ENCODE measurements around the gene CRADD. TPM values are rescaled to one million over a fixed set of nuclear protein-coding genes. Genes with fewer than 3 reads are reported as not detected.

CRADD gene
- total RNA-seq, 5 donors from 2014 or later (not counting 1 experiment from before 2014, with no cell fraction given), result 11.2 to 19.3 (median 12.3) TPM

DNA sequence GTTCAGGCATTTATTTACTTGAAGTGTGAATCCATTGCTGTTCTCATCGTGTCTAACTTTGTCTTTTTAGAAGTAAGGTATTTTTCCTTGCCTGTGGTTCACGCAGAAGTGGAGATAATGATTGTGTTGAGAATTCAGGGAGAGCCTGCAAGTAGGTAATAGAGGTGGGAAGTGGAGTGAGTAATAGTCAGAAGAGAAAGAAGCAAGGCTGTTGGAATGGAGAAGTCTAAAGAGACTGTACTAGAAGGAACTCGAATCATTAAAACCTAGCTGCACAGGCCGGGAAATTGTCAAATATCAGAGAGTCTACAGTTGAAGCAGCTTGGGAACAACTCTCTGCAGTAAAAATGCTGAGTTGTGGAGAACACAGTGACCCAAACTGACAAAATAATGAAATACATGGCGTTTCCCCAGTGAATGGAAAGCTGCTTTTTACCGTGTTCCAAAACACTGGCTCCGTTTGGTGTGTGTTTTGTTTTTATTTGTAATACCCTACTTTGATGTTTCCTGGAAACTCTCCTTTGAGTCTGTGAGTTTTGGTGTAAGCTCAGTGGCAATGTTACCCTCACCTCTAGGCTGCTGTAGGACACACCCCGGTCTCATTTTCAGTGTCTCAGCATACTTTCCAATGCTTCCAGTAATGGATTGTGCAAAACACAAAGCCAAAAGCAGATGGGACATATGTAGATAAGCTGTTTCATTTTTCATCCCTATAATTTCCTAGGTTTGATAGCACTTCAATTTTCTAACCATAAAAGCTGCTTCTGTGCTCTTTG is 146.6 kb downstream of the CRADD start:
- H3K4me1 Mint-ChIP-seq, result peaks cover 0 to 5% (median 0%) of the 10 kb centered on the region in 3 donors
- H3K9me3 Mint-ChIP-seq, result no peaks in the 10 kb centered on the region
- no peaks in the 10 kb centered on the region for H3K27me3 ChIP-seq (replicated peaks in 1 of 2; ENCODE audit: control insufficient read depth in 2 of 2, extremely low read depth in 1 of 2, insufficient read depth in 2 of 2, low read length in 1 of 2)
- no peak overlapping the region for H3K4me3 ChIP-seq (ENCODE audit: control insufficient read depth in 1 of 2, extremely low read depth in 1 of 2, low read length in 1 of 2)
- no peaks in the 10 kb centered on the region for H3K27me3 Mint-ChIP-seq
- no peaks in the 10 kb centered on the region for H3K9me3 ChIP-seq
- H3K36me3 ChIP-seq (ENCODE audit: control insufficient read depth in 2 of 2, extremely low read depth in 1 of 2, insufficient read depth in 1 of 2, low read length in 1 of 2), result no peaks in the 10 kb centered on the region
- CTCF ChIA-PET, result interaction anchor here in 1 of 2 donors (0.5 kb wide), 1 partner anchor 154 kb away, joined by 3 read pairs; no protein-coding TSS in a partner anchor
- H3K36me3 Mint-ChIP-seq, result peaks cover 11% of the 10 kb centered on the region
- ATAC-seq (replicated peaks in 1 of 4), result no peak
- H3K4me3 Mint-ChIP-seq, result no peak overlapping the region
- no peaks in the 10 kb centered on the region for H3K4me1 ChIP-seq (ENCODE audit: control insufficient read depth in 1 of 2, extremely low read depth in 1 of 2, insufficient read depth in 2 of 2, low read length in 2 of 2)
- no peak overlapping the region for H3K27ac Mint-ChIP-seq
- 88% methylated on average over 4 of the region's 8 CpGs for WGBS (ENCODE audit: insufficient coverage)
- POLR2A ChIA-PET, result interaction anchor here in 1 of 2 donors (0.6 kb wide), 1 partner anchor 99 kb away, joined by 3 read pairs; no protein-coding TSS in a partner anchor
- H3K27ac ChIP-seq (ENCODE audit: low read length), result no peak overlapping the region
- no peak for DNase-seq

DNA sequence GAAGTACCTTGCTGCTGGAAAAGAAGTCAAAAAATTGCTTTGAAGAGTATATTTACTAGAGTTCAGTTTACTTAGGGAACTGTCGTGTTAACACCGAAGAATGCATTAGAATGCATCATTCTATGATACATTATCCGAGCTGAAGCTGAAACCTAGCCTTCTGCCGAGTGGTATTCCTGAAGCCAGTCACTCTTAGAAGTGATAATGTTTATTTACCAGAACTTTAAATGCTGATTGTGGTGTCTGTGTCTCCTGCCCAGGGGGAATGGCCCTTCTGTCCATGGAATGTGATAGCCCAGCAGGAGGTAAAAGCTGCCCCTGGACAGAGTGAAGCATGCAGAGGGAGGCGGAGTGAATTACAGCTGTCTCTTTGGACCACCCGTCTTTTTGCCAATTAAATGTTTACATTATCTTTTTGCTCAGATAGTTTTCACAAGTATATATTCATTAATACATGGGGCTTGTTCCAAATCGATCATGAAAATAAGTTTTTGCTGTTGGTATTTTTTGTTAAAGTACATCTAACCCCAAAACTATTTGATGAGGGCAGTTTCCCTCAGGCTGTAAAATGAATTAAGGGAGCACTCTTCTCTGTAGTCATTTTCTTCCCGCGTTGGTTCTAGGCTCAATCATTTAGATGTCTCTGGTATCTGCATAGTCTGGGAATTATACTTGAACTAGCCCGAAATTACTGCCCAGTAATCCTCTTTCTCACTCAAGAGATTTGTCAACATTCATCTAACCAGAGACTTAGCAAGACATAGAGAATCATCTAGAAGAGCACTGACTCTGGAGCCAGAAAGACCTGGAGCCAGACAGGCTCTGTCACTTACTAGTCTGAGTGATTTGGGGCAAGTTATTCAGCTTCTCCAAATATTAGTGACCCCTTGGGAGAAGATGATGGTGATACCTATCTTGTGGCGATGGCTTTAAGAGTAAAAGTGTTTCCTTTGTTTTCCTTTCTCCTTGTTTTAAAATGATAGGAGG is 147.6 kb downstream of the CRADD start:
- ATAC-seq (replicated peaks in 1 of 4), result no peak
- H3K27me3 Mint-ChIP-seq, result no peaks in the 10 kb centered on the region
- H3K36me3 Mint-ChIP-seq, result peaks cover 9% of the 10 kb centered on the region
- H3K4me3 Mint-ChIP-seq, result no peak overlapping the region
- H3K36me3 ChIP-seq (ENCODE audit: control insufficient read depth in 2 of 2, extremely low read depth in 1 of 2, insufficient read depth in 1 of 2, low read length in 1 of 2), result no peaks in the 10 kb centered on the region
- peaks cover 0 to 5% (median 0%) of the 10 kb centered on the region in 3 donors for H3K4me1 Mint-ChIP-seq
- POLR2A ChIA-PET, result interaction anchor here in 1 of 2 donors (0.6 kb wide), 1 partner anchor 100 kb away, joined by 3 read pairs; no protein-coding TSS in a partner anchor
- no peaks in the 10 kb centered on the region for H3K27me3 ChIP-seq (replicated peaks in 1 of 2; ENCODE audit: control insufficient read depth in 2 of 2, extremely low read depth in 1 of 2, insufficient read depth in 2 of 2, low read length in 1 of 2)
- no peaks in the 10 kb centered on the region for H3K4me1 ChIP-seq (ENCODE audit: control insufficient read depth in 1 of 2, extremely low read depth in 1 of 2, insufficient read depth in 2 of 2, low read length in 2 of 2)
- 94% methylated on average over 3 of the region's 11 CpGs for WGBS (ENCODE audit: insufficient coverage)
- no peaks in the 10 kb centered on the region for H3K9me3 Mint-ChIP-seq
- DNase-seq, result no peak
- H3K27ac Mint-ChIP-seq, result no peak overlapping the region
- no peak overlapping the region for H3K27ac ChIP-seq (ENCODE audit: low read length)
- H3K4me3 ChIP-seq (ENCODE audit: control insufficient read depth in 1 of 2, extremely low read depth in 1 of 2, low read length in 1 of 2), result no peak overlapping the region
- CTCF ChIA-PET, result interaction anchor here in 1 of 2 donors (0.6 kb wide), 1 partner anchor 109 kb away, joined by 4 read pairs; no protein-coding TSS in a partner anchor
- H3K9me3 ChIP-seq, result no peaks in the 10 kb centered on the region

DNA sequence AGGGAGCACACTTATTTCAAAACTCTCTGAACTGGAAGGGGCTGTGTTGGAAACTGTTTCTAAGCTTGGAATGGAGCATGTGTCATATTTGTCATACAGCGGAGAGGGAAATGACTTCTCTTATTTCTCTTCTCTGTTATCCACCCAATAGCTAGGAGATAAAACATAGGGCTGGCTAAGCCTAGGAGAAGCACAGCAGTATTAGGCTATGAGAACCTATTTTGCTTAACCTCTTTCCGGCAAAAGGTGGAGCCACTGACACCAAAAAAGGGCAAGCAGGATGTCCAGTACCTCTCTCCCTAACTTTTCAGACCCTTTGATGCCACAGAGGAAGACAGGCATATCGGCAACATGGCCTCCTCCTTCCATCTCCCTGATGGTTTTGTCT is 148.3 kb downstream of the CRADD start:
- ChIA-PET POLR2A (no interaction called here), CTCF (interaction anchor here in 1 of 2 donors (0.6 kb wide), 1 partner anchor 109 kb away, joined by 4 read pairs; no protein-coding TSS in a partner anchor)
- no CpG with 5 or more reads among the region's 3 CpGs for WGBS (ENCODE audit: insufficient coverage)
- no peak for DNase-seq
- ATAC-seq (replicated peaks in 1 of 4), result no peak
- H3K27ac ChIP-seq (ENCODE audit: low read length), result no peak overlapping the region
- no peaks in the 10 kb centered on the region for H3K9me3 ChIP-seq
- H3K4me1 ChIP-seq (ENCODE audit: control insufficient read depth in 1 of 2, extremely low read depth in 1 of 2, insufficient read depth in 2 of 2, low read length in 2 of 2), result no peaks in the 10 kb centered on the region
- peaks cover 0 to 5% (median 0%) of the 10 kb centered on the region in 3 donors for H3K4me1 Mint-ChIP-seq
- no peaks in the 10 kb centered on the region for H3K27me3 ChIP-seq (replicated peaks in 1 of 2; ENCODE audit: control insufficient read depth in 2 of 2, extremely low read depth in 1 of 2, insufficient read depth in 2 of 2, low read length in 1 of 2)
- no peak overlapping the region for H3K27ac Mint-ChIP-seq
- no peaks in the 10 kb centered on the region for H3K36me3 ChIP-seq (ENCODE audit: control insufficient read depth in 2 of 2, extremely low read depth in 1 of 2, insufficient read depth in 1 of 2, low read length in 1 of 2)
- H3K27me3 Mint-ChIP-seq, result no peaks in the 10 kb centered on the region
- H3K36me3 Mint-ChIP-seq, result peaks cover 6% of the 10 kb centered on the region
- H3K9me3 Mint-ChIP-seq, result no peaks in the 10 kb centered on the region
- no peak overlapping the region for H3K4me3 Mint-ChIP-seq
- H3K4me3 ChIP-seq (ENCODE audit: control insufficient read depth in 1 of 2, extremely low read depth in 1 of 2, low read length in 1 of 2), result no peak overlapping the region

DNA sequence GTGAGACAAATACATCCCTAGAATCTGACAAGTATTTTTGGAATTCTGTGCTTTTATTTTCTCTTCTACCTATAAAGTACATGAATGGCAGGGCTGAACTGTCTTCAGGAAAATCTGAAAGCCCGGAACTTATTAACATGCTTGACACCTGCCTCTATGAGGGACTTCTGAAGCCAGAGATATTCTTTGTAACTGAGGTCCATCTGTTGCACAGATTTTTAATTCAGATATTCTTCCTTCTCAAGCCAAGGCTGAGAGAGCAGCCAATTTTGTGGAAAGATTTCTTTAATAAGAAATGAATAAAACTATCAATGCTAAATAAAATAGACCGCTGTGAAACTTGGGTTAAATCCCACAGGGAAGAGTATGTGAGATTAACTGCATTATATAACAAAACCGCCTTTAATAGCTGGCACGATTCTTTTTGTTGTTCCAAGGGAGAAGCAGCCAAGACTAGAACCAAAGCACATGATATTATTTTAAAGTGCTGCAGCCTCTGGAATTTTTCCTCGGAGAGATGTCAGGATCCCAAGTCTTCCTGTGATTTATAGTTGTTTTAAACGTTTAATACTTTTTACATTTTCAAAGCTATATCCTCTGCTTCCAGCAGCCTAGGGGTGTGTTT is 148.9 kb downstream of the CRADD start:
- ChIA-PET POLR2A (no interaction called here), CTCF (no interaction called here)
- no peaks in the 10 kb centered on the region for H3K9me3 Mint-ChIP-seq
- no peaks in the 10 kb centered on the region for H3K27me3 Mint-ChIP-seq
- ATAC-seq (replicated peaks in 1 of 4) (no peak), DNase-seq (no peak)
- H3K27ac Mint-ChIP-seq, result no peak overlapping the region
- Histone ChIP-seq H3K36me3 (ENCODE audit: control insufficient read depth in 2 of 2, extremely low read depth in 1 of 2, insufficient read depth in 1 of 2, low read length in 1 of 2) (no peaks in the 10 kb centered on the region), H3K27ac (ENCODE audit: low read length) (no peak overlapping the region), H3K4me3 (ENCODE audit: control insufficient read depth in 1 of 2, extremely low read depth in 1 of 2, low read length in 1 of 2) (no peak overlapping the region), H3K27me3 (replicated peaks in 1 of 2; ENCODE audit: control insufficient read depth in 2 of 2, extremely low read depth in 1 of 2, insufficient read depth in 2 of 2, low read length in 1 of 2) (no peaks in the 10 kb centered on the region), H3K9me3 (no peaks in the 10 kb centered on the region), H3K4me1 (ENCODE audit: control insufficient read depth in 1 of 2, extremely low read depth in 1 of 2, insufficient read depth in 2 of 2, low read length in 2 of 2) (no peaks in the 10 kb centered on the region)
- 100% methylated on average over 1 of the region's 6 CpGs for WGBS (ENCODE audit: insufficient coverage)
- no peak overlapping the region for H3K4me3 Mint-ChIP-seq
- peaks cover 0 to 5% (median 0%) of the 10 kb centered on the region in 3 donors for H3K4me1 Mint-ChIP-seq
- peaks cover 6% of the 10 kb centered on the region for H3K36me3 Mint-ChIP-seq

DNA sequence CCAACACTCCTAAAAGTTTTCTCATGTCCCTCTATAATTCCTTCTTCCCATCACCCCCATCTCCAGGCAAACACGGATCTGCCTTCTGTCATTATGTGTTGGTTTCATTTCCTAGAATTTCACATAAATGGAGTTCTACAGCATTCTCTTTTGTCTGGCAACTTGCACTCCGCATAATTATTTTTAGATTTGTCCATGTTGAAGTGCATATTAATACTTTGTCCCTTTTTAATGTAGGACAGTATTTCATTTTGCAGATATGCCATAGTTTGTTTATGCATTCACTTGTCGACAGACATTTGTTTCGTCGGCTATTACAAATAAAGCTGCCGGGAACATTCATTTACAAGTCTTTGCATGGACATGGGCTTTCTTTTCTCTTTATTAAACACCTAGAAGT is 150.0 kb downstream of the CRADD start:
- no peak overlapping the region for H3K27ac ChIP-seq (ENCODE audit: low read length)
- WGBS (ENCODE audit: insufficient coverage), result 100% methylated on average over 3 of the region's 6 CpGs
- ATAC-seq (replicated peaks in 1 of 4), result no peak
- Mint-ChIP-seq H3K4me3 (no peak overlapping the region), H3K27me3 (no peaks in the 10 kb centered on the region), H3K9me3 (no peaks in the 10 kb centered on the region), H3K27ac (no peak overlapping the region), H3K4me1 (peaks cover 0 to 5% (median 0%) of the 10 kb centered on the region in 3 donors), H3K36me3 (peaks cover 3% of the 10 kb centered on the region)
- ChIA-PET POLR2A (no interaction called here), CTCF (no interaction called here)
- H3K36me3 ChIP-seq (ENCODE audit: control insufficient read depth in 2 of 2, extremely low read depth in 1 of 2, insufficient read depth in 1 of 2, low read length in 1 of 2), result no peaks in the 10 kb centered on the region
- no peak for DNase-seq
- H3K4me1 ChIP-seq (ENCODE audit: control insufficient read depth in 1 of 2, extremely low read depth in 1 of 2, insufficient read depth in 2 of 2, low read length in 2 of 2), result no peaks in the 10 kb centered on the region
- no peak overlapping the region for H3K4me3 ChIP-seq (ENCODE audit: control insufficient read depth in 1 of 2, extremely low read depth in 1 of 2, low read length in 1 of 2)
- no peaks in the 10 kb centered on the region for H3K9me3 ChIP-seq
- H3K27me3 ChIP-seq (replicated peaks in 1 of 2; ENCODE audit: control insufficient read depth in 2 of 2, extremely low read depth in 1 of 2, insufficient read depth in 2 of 2, low read length in 1 of 2), result no peaks in the 10 kb centered on the region

DNA sequence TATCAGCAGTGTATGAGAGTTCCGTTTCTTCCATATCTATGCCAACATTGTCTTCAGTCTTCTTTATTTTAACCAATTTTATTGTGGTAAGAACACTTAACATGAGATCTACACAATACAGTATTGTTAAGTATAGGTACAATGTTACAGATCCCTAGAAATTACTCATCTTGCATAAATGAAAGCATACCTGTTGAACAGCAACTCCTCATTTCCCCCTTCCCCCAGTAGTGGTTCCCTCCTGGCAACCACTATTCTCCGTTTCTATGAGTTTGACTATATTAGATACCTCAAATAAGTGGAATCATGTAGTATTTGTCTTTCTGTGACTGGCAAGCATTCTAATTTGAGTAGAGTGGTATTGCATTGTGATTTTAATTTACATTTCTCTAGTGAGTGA is 150.5 kb downstream of the CRADD start:
- Mint-ChIP-seq H3K27me3 (no peaks in the 10 kb centered on the region), H3K27ac (no peak overlapping the region), H3K36me3 (peaks cover 3% of the 10 kb centered on the region), H3K9me3 (no peaks in the 10 kb centered on the region), H3K4me3 (no peak overlapping the region), H3K4me1 (peaks cover 0 to 5% (median 0%) of the 10 kb centered on the region in 3 donors)
- Histone ChIP-seq H3K27me3 (replicated peaks in 1 of 2; ENCODE audit: control insufficient read depth in 2 of 2, extremely low read depth in 1 of 2, insufficient read depth in 2 of 2, low read length in 1 of 2) (no peaks in the 10 kb centered on the region), H3K27ac (ENCODE audit: low read length) (no peak overlapping the region), H3K36me3 (ENCODE audit: control insufficient read depth in 2 of 2, extremely low read depth in 1 of 2, insufficient read depth in 1 of 2, low read length in 1 of 2) (no peaks in the 10 kb centered on the region), H3K9me3 (no peaks in the 10 kb centered on the region), H3K4me1 (ENCODE audit: control insufficient read depth in 1 of 2, extremely low read depth in 1 of 2, insufficient read depth in 2 of 2, low read length in 2 of 2) (no peaks in the 10 kb centered on the region), H3K4me3 (ENCODE audit: control insufficient read depth in 1 of 2, extremely low read depth in 1 of 2, low read length in 1 of 2) (no peak overlapping the region)
- no CpG with 5 or more reads among the region's 2 CpGs for WGBS (ENCODE audit: insufficient coverage)
- ChIA-PET CTCF (no interaction called here), POLR2A (no interaction called here)
- no peak for ATAC-seq (replicated peaks in 1 of 4)
- DNase-seq, result no peak

Measured in T-cell (primary cell).